HCT116 (cell line): ENCODE data around the gene KIF5C. TPM values are rescaled to one million over a fixed set of nuclear protein-coding genes. Genes with fewer than 3 reads are reported as not detected.

Experiments
- ATAC-seq: fragments of 200-7000 bp; cut with Tn5 transposase; 2 replicates; pipeline ENCODE4 v1.9.1; 2020; ENCODE audit warnings: mild to moderate bottlenecking, moderate library complexity
- BruUV-seq: library from RNA; stranded (reverse); fragments of 400-500 nt; replicated peaks from 2 replicates; lab custom pipeline; 2021; lab: Mats Ljungman, UMichigan
- CTCF ChIA-PET: fragments of 300-600 bp; sonication (Branson Sonifier 250); formaldehyde crosslinking; loops from one replicate; lab custom pipeline; 2021; ENCODE audit warnings: antibody characterized with exemption; lab: Charles Lee
- POLR2A ChIA-PET: fragments of 300-600, 350-600 bp; sonication (Branson Sonifier 250); formaldehyde crosslinking; loops from one replicate; lab custom pipeline; 2021; ENCODE audit warnings: antibody characterized with exemption; lab: Charles Lee
- RAD21 ChIA-PET, 2 experiments: fragments of 300-600 bp; sonication (Branson Sonifier 250); formaldehyde crosslinking; loops; one replicate each; lab custom pipeline; 2023; ENCODE audit warnings: low total read pairs in 2 of 2; ENCODE audit not compliant: uncharacterized antibody in 2 of 2, unreplicated experiment in 2 of 2, low non-redundant PET in 1 of 2; lab: Charles Lee
- DNase-seq: peaks from one replicate; pipeline ENCODE4 v3.0.0-alpha.2; 2010; ENCODE audit warnings: low read depth, low spot score
- H2AFZ ChIP-seq: fragments of 200-600 bp; shearing (Covaris generic), sonication (generic); 2 replicates; pipeline ENCODE4 v1.6.1; 2017; ENCODE audit warnings: low read depth, mixed run types, mixed read lengths, antibody characterized with exemption, low read length; ENCODE audit not compliant: poor library complexity, severe bottlenecking
- H3K27ac ChIP-seq: 2 replicates; pipeline ENCODE4 v1.5.1; 2012; ENCODE audit warnings: low read depth, low read length
- H3K27me3 ChIP-seq: fragments of 200-600 bp; sonication (generic); 2 replicates; pipeline ENCODE4 v1.6.1; 2016; ENCODE audit warnings: mixed run types, low read length, mixed read lengths; ENCODE audit not compliant: insufficient read depth
- H3K36me3 ChIP-seq, 2 experiments: fragments of 200-500 bp in 1 of 2; fragments of 200-600 bp in 1 of 2; sonication (Bioruptor generic) in 1 of 2; sonication (generic) in 1 of 2; 2 replicates each; pipeline versions ENCODE4 v1.5.1 to v1.6.1; 2014 to 2016; ENCODE audit warnings: low read length in 2 of 2, inconsistent platforms in 1 of 2, mixed read lengths in 1 of 2, mixed run types in 1 of 2; ENCODE audit not compliant: insufficient read depth in 2 of 2, control insufficient read depth in 1 of 2
- H3K4me1 ChIP-seq, 2 experiments: fragments of 200-600 bp in 1 of 2; sonication (generic) in 1 of 2; 2 replicates each; pipeline versions ENCODE4 v1.5.1 to v1.6.1; 2012 to 2017; ENCODE audit warnings: low read length in 2 of 2, inconsistent platforms in 1 of 2, mild to moderate bottlenecking in 1 of 2, mixed read lengths in 1 of 2, mixed run types in 1 of 2, moderate library complexity in 1 of 2; ENCODE audit not compliant: insufficient read depth in 2 of 2, control insufficient read depth in 1 of 2
- H3K4me2 ChIP-seq: fragments of 200-600 bp; sonication (generic); 2 replicates; pipeline ENCODE4 v1.6.1; 2017; ENCODE audit warnings: mixed run types, low read length, mixed read lengths
- H3K4me3 ChIP-seq, 2 experiments: fragments of 200-600 bp in 1 of 2; sonication (generic) in 1 of 2; replicated peaks in 1 of 2; 2 replicates each; pipeline ENCODE4 v1.5.1; 2011 to 2016; ENCODE audit warnings: low read length in 2 of 2, control low read depth in 1 of 2, low read depth in 1 of 2, mild to moderate bottlenecking in 1 of 2, mixed read lengths in 1 of 2, mixed run types in 1 of 2
- H3K79me2 ChIP-seq: fragments of 200-600 bp; sonication (generic); 2 replicates; pipeline ENCODE4 v1.6.1; 2017; ENCODE audit warnings: mild to moderate bottlenecking, mixed run types, low read length, moderate library complexity, mixed read lengths; ENCODE audit not compliant: insufficient read depth
- H3K9ac ChIP-seq: fragments of 200-600 bp; sonication (generic); 2 replicates; pipeline ENCODE4 v1.6.1; 2016; ENCODE audit warnings: low read length, mixed read lengths
- H3K9me2 ChIP-seq: fragments of 200-600 bp; sonication (generic), shearing (Covaris generic); 2 replicates; pipeline ENCODE4 v1.6.1; 2017; ENCODE audit warnings: mixed run types, mild to moderate bottlenecking, moderate library complexity; ENCODE audit not compliant: insufficient read depth
- H3K9me3 ChIP-seq, 2 experiments: fragments of 200-500 bp in 1 of 2; fragments of 200-600 bp in 1 of 2; sonication (Bioruptor generic) in 1 of 2; sonication (generic) in 1 of 2; 2 replicates each; pipeline ENCODE4 v1.6.1; 2014 to 2017; ENCODE audit warnings: low read length in 2 of 2, mixed read lengths in 2 of 2, inconsistent platforms in 1 of 2, low read depth in 1 of 2, mild to moderate bottlenecking in 1 of 2, mixed run types in 1 of 2, moderate library complexity in 1 of 2; ENCODE audit not compliant: control insufficient read depth in 1 of 2, insufficient read depth in 1 of 2
- H4K20me1 ChIP-seq: fragments of 200-600 bp; sonication (generic), shearing (Covaris generic); 2 replicates; pipeline ENCODE4 v1.6.1; 2017; ENCODE audit warnings: mixed run types, mild to moderate bottlenecking, moderate library complexity; ENCODE audit not compliant: insufficient read depth
- ATF3 ChIP-seq: IDR thresholded peaks from 2 replicates; pipeline ENCODE4 v1.6.1; 2012
- CBX3 ChIP-seq: IDR thresholded peaks from 2 replicates; pipeline ENCODE4 v1.6.1; 2012; ENCODE audit warnings: low read depth
- CEBPB ChIP-seq: IDR thresholded peaks from 2 replicates; pipeline ENCODE4 v1.6.1; 2012; ENCODE audit warnings: low read depth
- CTCF ChIP-seq, 3 experiments: fragments of 200-600 bp in 1 of 3; sonication (generic) in 1 of 3; IDR thresholded peaks in 2 of 3; conservative IDR thresholded peaks in 1 of 3; 2 replicates each; pipeline ENCODE4 v1.5.1; 2012 to 2017; ENCODE audit warnings: low read depth in 2 of 3, low read length in 2 of 3, antibody characterized with exemption in 1 of 3, borderline replicate concordance in 1 of 3, control low read depth in 1 of 3, mild to moderate bottlenecking in 1 of 3, mixed read lengths in 1 of 3, mixed run types in 1 of 3, moderate library complexity in 1 of 3; ENCODE audit not compliant: insufficient read depth in 1 of 3
- EGR1 ChIP-seq: IDR thresholded peaks from 2 replicates; pipeline ENCODE4 v1.6.1; 2012; ENCODE audit warnings: low read depth
- EZH2phosphoT487 ChIP-seq: fragments of 200-600 bp; IDR thresholded peaks from 2 replicates; pipeline ENCODE4 v1.6.1; 2018; ENCODE audit warnings: antibody characterized with exemption, borderline replicate concordance
- FOSL1 ChIP-seq: IDR thresholded peaks from 2 replicates; pipeline ENCODE4 v1.6.1; 2012; ENCODE audit warnings: low read depth
- POLR2A ChIP-seq: IDR thresholded peaks from 2 replicates; pipeline ENCODE4 v1.7.0; 2011; ENCODE audit warnings: borderline replicate concordance; ENCODE audit not compliant: insufficient read depth, insufficient read length; ENCODE audit errors: extremely low read depth
- POLR2AphosphoS5 ChIP-seq: IDR thresholded peaks from 2 replicates; pipeline ENCODE4 v1.6.1; 2011; ENCODE audit warnings: mild to moderate bottlenecking, low read depth, low read length, moderate library complexity
- REST ChIP-seq: IDR thresholded peaks from 2 replicates; pipeline ENCODE4 v1.6.1; 2012; ENCODE audit warnings: low read depth
- SIN3A ChIP-seq: IDR thresholded peaks from 2 replicates; pipeline ENCODE4 v1.6.1; 2012; ENCODE audit warnings: low read depth
- SRF ChIP-seq: IDR thresholded peaks from 2 replicates; pipeline ENCODE4 v1.6.1; 2012; ENCODE audit warnings: low read depth
- TCF7L2 ChIP-seq: IDR thresholded peaks from 2 replicates; pipeline ENCODE4 v1.7.0; 2011; ENCODE audit warnings: borderline replicate concordance, inconsistent platforms; ENCODE audit not compliant: insufficient read depth, insufficient read length; ENCODE audit errors: extremely low read depth
- ZBTB33 ChIP-seq: IDR thresholded peaks from 2 replicates; pipeline ENCODE4 v1.6.1; 2011; ENCODE audit warnings: mild to moderate bottlenecking, low read length, moderate library complexity; ENCODE audit not compliant: insufficient replicate concordance; ENCODE audit errors: extremely low read depth
- ZNF274 ChIP-seq: fragments of 200-500 bp; sonication (Bioruptor generic); IDR thresholded peaks from 2 replicates; pipeline ENCODE4 v1.6.1; 2014; ENCODE audit warnings: mild to moderate bottlenecking, low read depth, low read length, inconsistent platforms
- intact Hi-C: fragments of 100-400 bp; cut with micrococcal nuclease; formaldehyde crosslinking; loops from 2 replicates; pipeline ENCODE4 v1.10.0; 2022
- total RNA-seq: library from RNA; stranded (reverse); gene quantifications from one replicate; pipeline ENCODE4 v1.2.1, GENCODE V29; 2021; ENCODE audit not compliant: unreplicated experiment

The KIF5C gene
- total RNA-seq, 1 experiment from 2014 or later = 6.5 TPM

GRCh38 chr2:149031396-149031795, 156.4 kb downstream of the KIF5C start (continued):
- no peak for TF ChIP-seq ZBTB33

GRCh38 chr2:149033716-149034115, 158.7 kb downstream of the KIF5C start:
- H3K36me3 ChIP-seq = no peaks in the 10 kb centered on the region
- ATAC-seq (no peak), DNase-seq (no peak)
- BruUV-seq = no TSS peak
- H3K4me1 ChIP-seq = peaks cover 0 to 10% of the 10 kb centered on the region in 2 experiments; a peak in 2 of 4 replicates
- intact Hi-C loops = no loop called here
- ChIA-PET CTCF (interaction anchor here (4.8 kb wide), 1 partner anchor 17 kb away, joined by 23 read pairs; no protein-coding TSS in a partner anchor), RAD21 (no interaction called here), POLR2A (no interaction called here)
- H4K20me1 ChIP-seq = no peaks in the 10 kb centered on the region
- H3K79me2 ChIP-seq = no peaks in the 10 kb centered on the region
- no peak overlapping the region for H3K27ac ChIP-seq
- H2AFZ ChIP-seq = no peak overlapping the region
- H3K9me3 ChIP-seq = no peaks in the 10 kb centered on the region
- H3K4me2 ChIP-seq = no peak overlapping the region
- no peak overlapping the region for H3K9ac ChIP-seq
- no peak overlapping the region for H3K4me3 ChIP-seq
- H3K27me3 ChIP-seq = peaks cover 5% of the 10 kb centered on the region; the same call in 1 of the 2 replicates
- H3K9me2 ChIP-seq = no peaks in the 10 kb centered on the region
- TF ChIP-seq POLR2A (no peak), EGR1 (no peak), ZBTB33 (no peak), REST (no peak), POLR2AphosphoS5 (no peak), CTCF (IDR thresholded peaks at IDR 0.05 in 2 of 3, conservative IDR thresholded peaks at IDR 0.05 in 1 of 3; ENCODE audit: borderline replicate concordance in 1 of 3, insufficient read depth in 1 of 3, low read depth in 2 of 3, low read length in 2 of 3) (no peak), TCF7L2 (no peak), FOSL1 (no peak), CEBPB (no peak), SIN3A (no peak), SRF (no peak), EZH2phosphoT487 (no peak), CBX3 (no peak), ATF3 (no peak), ZNF274 (no peak)
